Left kidney (tissue), 2 donors: ENCODE data around the gene RELA. TPM values are rescaled to one million over a fixed set of nuclear protein-coding genes. Genes with fewer than 3 reads are reported as not detected.

ENCODE experiments used
- DNase-seq: peaks from one replicate; pipeline ENCODE4 v3.0.0-alpha.2; 2013
- polyA plus RNA-seq: library from polyadenylated mRNA; unstranded; fragments of 120-200 nt; gene quantifications from one replicate; pipeline ENCODE4 v1.2.1, GENCODE V29; 2013; ENCODE audit not compliant: insufficient read length

The RELA gene
- polyA plus RNA-seq, 1 donor = 49.6 TPM

DNA sequence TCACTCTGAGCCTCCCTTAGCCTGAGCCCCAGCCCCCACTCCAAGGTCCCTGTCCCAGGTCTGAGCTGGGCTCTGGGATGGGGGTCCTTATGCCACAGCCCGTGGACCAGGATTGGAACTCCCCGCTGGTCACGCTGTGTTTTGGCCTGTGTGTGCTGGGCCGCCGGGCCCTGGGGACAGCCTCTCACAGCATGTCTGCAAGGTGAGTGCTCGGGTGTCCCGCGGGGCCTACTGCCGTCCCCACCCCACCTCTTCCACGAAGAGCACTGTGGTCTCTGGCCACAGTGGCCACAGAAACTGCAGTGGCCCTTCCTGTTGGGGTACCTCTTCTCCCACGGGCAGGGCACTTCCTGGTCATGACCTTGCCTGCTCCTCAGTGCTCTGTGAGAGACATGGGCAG is 28.3 kb downstream of the RELA start:
- DNase-seq = no peak

DNA sequence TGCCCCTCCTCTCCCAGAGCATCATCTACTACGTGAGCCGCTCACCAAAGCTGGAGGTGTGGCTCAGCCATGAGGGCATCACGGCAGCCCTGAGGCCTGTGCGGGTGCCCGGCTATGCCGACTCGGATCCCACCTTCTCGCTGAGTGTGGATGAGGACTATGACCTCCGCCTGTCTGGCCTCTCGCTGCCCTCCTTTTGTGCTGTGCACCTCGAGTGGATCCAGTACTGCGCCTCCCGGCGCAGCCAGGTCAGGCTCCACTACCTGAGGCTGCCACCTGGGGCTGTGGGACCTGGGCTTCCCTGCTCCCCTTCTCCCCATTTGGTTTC is 28.6 kb downstream of the RELA start:
- DNase-seq = no peak

- DNase-seq = no peak
Measured at GRCh38 chr11:65633390-65634108, 29.2 kb downstream of the RELA start.

- no peak for DNase-seq
Measured at GRCh38 chr11:65630215-65630614, 32.5 kb downstream of the RELA start.

- DNase-seq = no peak
Measured at GRCh38 chr11:65629579-65629978, 33.1 kb downstream of the RELA start.

DNA sequence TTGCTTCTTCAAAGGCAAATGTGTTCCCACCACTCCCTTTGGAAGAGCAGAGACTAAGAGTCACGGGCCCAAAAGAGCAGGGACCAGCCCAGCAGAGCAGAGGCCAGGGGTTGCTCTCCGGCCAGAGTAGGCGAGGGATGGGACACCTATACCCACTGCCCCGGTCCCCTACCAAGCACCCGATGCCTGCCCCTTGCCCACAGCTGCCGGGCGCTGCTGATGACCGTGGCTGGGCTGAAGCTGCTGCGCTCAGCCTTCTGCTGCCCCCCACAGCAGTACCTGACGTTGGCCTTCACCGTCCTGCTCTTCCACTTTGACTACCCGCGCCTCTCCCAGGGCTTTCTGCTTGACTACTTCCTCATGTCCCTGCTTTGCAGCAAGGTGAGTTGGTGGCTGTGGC is 35.5 kb downstream of the RELA start:
- no peak for DNase-seq

GRCh38 chr11:65625628-65626342 is 36.9 kb downstream of the RELA start:
- DNase-seq = no peak

DNA sequence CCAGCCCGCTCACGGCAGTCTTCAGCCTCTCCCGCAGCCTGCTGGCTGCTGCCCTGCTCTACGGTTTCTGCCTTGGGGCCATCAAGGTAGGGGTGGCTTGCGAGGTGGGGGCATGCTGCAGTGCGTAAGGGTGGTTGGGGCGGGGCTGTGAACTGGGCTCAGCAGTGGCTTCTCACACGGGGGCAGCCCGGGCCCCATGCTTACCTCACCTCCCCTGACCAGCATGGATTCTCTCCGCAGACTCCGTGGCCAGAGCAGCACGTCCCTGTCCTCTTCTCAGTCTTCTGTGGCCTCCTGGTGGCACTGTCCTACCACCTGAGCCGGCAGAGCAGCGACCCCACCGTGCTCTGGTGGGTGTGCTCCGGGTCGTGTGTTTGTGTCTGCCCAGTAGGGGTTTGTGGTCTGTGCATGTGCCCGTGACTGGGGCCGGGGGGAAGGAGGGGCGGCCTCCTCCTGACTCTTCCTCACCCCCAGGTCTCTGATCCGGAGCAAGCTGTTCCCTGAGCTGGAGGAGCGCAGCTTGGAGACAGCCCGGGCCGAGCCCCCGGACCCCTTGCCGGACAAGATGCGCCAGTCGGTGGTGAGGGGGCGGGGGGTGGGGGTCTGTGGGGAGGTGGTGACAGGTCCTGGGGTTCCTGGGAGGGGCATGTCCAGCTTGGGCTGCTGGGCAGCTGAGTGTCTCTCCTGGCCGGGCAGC is 37.6 kb downstream of the RELA start:
- no peak for DNase-seq

- no peak for DNase-seq
Measured at GRCh38 chr11:65623852-65624616, 38.7 kb downstream of the RELA start.

- no peak for DNase-seq
Measured at GRCh38 chr11:65623177-65623576, 39.5 kb downstream of the RELA start.

DNA sequence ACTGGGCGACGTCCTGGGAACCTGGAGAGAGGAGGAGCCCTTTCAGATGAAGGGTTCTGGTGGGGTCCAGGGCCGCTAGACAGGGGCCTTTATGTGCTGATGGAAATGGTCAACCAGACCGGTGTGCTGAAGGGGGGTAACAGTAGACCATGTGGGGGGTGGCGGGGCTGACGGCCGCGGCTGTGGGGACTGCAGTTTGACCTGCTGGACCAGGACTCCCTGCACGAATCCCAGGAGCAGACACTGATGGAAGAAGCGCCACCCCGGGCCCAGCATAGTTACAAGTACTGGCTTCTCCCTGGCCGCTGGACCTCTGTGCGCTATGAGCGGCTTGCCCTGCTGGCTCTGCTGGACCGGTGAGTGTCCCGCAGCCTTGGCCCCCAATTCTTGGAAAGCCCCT is 40.7 kb downstream of the RELA start:
- DNase-seq = no peak

DNA sequence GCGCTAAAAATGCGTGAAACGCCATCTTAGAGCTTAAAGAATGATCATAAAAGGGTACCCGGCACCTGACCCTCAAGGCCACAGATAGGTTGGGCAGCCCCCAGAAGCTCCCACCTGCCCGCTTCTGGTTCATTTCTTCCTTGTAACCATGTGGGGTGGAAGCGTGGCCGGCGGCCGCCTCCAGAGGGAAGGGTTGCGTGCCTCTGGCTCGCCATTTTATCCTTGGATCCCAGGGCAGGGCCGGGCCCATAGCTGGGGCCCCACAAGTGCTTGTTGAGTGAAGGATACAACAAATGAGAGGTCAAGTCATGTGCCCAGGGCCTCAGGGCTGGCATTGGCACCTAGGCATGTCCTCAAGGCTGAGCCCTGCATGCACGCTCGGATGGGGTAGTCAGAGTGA is 41.3 kb downstream of the RELA start:
- DNase-seq = no peak

DNA sequence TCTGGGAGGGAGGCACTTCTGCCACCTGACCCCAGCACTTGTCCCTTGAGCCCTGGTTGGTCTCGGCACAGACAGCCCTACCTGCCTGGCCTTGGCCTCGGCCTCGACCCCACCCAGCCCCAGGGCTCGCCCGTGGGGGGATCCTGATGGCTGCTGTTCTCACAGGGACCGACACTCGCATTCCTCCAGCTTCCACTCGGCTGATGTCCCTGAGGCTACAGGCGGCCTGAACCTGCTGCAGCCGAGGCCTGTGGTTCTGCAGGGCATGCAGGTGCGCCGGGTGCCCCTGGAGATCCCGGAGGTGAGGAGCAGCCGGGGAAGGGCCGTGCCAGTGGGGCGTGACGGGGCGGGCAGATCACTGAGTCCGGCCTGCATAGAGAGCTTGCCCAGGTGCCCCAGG is 42.0 kb downstream of the RELA start:
- DNase-seq = no peak

DNA sequence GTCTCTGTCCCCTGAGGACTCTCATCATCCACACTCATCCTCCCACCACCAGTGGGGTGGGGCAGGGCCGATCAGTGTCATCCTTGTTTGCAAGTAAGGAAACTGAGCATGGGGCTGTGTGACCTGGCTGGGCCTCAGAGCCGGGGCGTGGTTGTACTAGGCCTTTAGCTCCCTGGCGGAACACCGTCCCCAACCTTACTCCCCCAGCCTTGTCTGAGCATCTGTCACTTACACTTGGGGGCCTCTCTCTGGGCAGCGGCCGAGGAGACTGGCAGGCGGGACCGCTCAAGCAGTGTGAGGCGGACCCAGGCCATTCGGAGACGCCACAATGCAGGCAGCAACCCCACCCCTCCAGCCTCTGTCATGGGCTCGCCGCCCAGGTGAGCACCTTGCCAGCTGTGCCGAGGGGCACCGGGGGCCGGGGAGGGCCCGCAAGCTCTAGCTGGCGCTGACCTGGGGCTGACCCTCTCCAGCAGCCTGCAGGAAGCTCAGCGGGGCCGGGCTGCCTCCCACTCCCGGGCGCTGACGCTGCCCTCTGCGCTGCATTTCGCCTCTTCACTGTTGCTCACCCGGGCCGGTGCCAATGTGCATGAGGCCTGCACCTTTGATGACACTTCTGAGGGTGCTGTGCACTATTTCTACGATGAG is 43.3 kb downstream of the RELA start:
- DNase-seq = no peak

DNA sequence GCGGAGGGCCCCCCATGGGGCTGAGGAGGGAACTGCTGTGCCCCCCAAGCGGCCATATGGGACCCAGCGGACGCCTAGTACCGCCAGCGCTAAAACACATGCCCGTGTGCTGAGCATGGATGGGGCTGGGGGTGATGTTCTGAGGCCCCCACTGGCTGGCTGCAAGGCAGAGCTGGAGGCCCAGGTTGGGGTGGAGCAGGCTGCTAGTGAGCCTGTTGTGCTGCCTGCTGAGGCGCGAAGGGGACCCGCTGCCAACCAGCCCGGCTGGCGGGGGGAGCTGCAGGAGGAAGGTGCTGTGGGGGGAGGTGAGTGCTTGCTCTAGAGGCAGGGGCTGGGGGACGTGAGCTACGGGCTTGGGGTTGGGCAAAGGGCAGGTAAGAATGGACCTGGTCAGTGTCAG is 44.0 kb downstream of the RELA start:
- no peak for DNase-seq

- no peak for DNase-seq
Measured at GRCh38 chr11:65617990-65618751, 44.5 kb downstream of the RELA start.

- no peak for DNase-seq
Measured at GRCh38 chr11:65617136-65617850, 45.4 kb downstream of the RELA start.

DNA sequence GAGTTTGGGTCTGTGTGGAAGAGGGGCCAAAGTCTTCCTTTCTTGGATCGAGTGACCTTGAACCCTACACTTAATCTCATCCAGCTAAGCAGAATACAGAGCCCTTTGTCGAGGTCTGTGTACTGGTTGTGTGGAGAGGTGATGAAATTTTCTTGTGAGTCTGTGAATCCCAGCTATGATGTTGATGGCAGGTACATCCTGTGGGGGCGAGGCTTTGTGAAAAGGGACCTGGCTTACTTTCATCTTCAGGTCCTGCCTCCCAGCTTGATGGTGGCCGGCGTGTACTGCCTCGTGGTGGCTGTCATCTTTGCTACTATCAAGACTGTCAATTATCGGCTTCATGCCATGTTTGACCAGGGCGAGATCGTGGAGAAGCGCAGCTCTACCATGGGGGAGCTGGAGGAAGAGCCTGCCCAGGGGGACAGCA is 46.1 kb downstream of the RELA start:
- DNase-seq = no peak

DNA sequence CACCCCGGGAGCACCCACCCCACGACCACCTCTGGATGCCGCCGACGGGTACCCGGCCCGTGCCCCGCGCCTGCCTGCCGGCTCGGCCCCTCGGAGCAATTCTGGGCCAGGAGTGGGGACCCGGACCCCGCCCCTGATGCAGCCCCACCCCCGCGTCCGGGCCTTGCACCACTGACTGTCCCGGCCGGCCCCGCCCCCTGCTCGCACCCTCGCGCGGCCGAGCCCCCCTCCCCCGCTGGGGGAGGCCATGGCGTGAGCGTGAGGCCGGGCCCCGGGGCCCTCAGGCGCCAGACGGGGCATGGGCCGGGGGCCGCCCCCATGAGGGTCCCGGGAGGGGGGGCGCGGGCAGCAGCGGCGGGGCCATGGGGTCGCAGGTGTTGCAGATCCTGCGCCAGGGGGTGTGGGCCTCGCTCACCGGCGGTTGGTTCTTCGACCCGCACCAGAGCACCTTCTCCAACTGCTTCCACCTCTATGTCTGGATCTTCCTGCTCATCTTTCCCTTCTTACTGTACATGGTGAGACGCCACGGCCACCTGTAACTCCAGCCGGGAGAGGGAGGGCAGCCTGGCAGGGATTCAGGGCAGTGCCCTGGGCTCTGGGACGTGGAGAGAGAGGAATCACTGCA is 46.7 kb downstream of the RELA start:
- no peak for DNase-seq
